ENCODE data around the gene SRGAP3.

GRCh38 chr3:9214185-9214584 lies 35.3 kb downstream of the SRGAP3 start:
- no peak for TF ChIP-seq CTCF (IDR thresholded peaks at IDR 0.05)
- no peak for TF ChIP-seq POLR2A (IDR thresholded peaks at IDR 0.05)
- TF ChIP-seq POLR2AphosphoS5 (IDR thresholded peaks at IDR 0.05) = no peak
